Caki2 (cell line): Measurements from ENCODE around the gene CD99L2. TPM values are rescaled to one million over a fixed set of nuclear protein-coding genes. Genes with fewer than 3 reads are reported as not detected.

Source experiments
- DNase-seq: peaks from one replicate; pipeline ENCODE4 v3.0.0-alpha.2; 2015; ENCODE audit warnings: low read depth
- in situ Hi-C: cut with HindIII; loops from 2 replicates; pipeline ENCODE4 v1.10.0; 2016; ENCODE audit warnings: low sequenced_read_pairs, low pct_unique_long_range_greater_than_20kb, mixed read lengths
- total RNA-seq: library from RNA; depleted of rRNA; stranded (reverse); fragments of >200 nt; shearing (Covaris generic); gene quantifications from 2 replicates; pipeline ENCODE4 v1.2.3, GENCODE V29; 2014; ENCODE audit warnings: low replicate concordance; rRNA removed

The CD99L2 gene
- total RNA-seq, 1 experiment from 2014 or later: 34.7 TPM

DNA sequence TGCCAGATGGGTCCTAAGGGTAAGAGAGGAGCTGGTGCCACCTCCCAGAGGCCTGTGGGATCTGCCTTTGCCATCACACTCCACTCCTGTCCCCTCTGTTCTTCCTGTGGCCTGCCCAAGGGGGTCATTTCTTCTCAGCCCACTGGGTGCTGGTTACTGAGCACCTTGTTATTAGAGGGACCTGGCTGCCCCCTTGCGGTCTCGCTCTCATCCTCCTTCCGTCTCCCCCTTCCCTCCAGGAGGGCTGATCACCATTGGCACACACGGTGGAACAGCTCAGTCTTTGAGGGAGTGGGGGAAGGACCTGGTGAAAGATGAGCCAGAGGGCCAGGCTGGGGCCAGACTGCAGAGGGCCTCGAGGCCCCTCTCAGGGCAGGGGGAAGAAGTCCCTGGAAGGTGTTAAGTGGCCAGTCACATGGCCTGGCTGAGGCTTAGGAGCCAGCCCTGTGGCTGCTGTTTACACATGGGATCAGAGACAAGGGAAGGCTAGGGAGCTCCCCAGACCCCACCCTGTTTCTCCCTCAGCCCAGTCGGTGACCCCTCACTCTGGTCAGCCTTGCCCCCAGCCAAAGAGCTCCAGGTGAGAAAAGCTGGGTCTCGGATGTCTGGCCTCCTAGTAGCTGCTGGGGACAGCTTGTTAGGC, 137.2 kb downstream of the CD99L2 start:
- DNase-seq: no peak
- in situ Hi-C loops: no loop called here

- in situ Hi-C loops: no loop called here
- DNase-seq: no peak
Observed at GRCh38 chrX:150759568-150760416, 138.7 kb downstream of the CD99L2 start.

DNA sequence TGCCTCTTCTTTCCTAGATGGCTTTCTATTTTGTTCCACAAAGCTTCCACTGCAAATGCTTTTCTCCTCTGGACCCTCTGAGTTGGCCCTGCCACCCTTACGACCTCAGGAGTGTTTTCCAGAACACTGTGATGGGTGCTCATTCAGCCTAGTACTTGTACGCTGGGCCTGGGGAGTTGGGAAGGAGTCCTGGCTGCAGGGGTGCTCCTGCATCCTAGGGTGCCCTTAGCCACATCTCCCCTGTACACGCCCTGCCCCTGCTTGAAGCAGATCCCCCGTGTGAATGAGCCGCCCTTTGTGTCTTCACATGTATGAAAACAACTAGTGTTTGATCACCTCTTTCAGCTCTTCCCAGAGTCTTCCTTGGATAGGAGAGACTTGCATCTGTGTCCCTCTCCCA, 141.1 kb downstream of the CD99L2 start:
- in situ Hi-C loops: no loop called here
- no peak for DNase-seq

DNA sequence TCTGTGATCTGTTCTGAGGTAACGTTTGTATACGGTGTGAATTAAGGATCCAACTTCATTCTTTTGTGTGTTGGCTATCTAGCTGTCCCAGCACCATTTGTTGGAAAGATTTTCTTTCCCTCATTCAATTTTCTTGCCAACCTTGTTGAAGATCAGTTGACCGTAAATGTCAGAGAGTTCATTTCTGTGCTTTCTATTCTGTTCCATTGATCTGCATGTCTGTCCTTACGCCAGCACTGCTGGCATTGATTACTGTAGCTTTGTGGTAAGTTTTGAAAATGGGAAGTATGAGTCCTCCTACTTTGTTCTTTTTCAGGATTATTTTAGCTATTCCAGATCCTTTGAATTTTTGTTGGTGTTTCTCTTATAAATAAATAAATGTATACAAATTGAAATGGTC, 144.5 kb downstream of the CD99L2 start:
- no peak for DNase-seq
- in situ Hi-C loops: no loop called here

DNA sequence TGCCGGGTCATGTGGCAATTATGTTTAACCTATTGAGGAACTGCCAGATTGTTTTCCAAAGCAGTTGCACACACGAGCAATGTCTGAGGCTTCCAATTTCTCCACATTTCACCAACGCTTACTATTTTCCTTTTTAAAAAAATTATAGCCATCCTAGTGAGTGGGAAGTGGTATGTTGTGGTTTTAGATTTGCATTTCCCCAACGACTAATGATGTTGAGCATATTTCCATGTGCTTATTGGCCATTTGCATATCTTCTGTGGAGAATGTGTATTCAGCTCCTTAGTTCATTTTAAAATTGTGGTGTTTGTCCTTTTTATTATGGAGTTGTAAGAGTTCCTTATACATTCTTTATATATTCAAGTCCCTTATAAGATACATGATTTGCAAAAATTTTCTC, 145.1 kb downstream of the CD99L2 start:
- in situ Hi-C loops: no loop called here
- no peak for DNase-seq

DNA sequence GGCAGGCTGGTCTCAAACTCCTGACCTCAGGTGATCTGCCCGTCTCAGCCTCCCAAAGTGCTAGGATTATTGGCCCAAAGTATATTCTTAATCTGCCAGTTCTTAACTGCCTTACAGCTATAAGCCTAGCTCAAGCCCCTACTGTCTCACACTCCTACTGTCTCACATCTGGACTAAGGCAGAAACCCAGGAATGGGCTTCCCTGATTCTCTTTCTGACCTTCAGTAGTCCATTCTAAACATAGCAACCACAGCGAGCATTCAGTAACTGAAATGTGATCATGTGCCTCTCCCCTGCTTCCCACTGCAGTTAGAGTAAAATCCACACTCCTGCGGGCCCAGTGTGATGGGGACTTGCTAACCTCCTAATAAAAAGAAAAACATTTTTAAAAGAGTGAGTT, 146.3 kb downstream of the CD99L2 start:
- DNase-seq: no peak
- in situ Hi-C loops: no loop called here

- DNase-seq: no peak
- in situ Hi-C loops: no loop called here
Observed at GRCh38 chrX:150736475-150736874, 162.0 kb downstream of the CD99L2 start.

DNA sequence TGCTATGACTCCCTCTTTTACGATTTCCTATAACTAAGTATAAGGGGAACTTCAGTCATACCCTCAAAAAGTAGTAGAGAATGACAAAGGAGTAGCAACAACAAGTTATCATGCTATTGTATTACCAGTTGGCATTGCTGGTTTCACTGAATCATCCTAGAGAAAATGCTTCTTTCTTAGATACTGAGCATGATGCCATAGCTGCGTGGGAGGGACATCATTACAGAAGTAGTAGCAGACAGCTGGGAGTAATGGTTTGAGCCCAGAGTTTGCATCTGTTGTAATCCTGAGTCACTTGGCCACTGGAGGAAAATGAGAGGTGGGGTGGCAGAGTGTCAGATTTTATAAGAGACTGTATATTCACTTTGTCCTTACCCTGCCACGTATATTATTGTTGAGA, 166.7 kb downstream of the CD99L2 start:
- in situ Hi-C loops: no loop called here
- DNase-seq: no peak

DNA sequence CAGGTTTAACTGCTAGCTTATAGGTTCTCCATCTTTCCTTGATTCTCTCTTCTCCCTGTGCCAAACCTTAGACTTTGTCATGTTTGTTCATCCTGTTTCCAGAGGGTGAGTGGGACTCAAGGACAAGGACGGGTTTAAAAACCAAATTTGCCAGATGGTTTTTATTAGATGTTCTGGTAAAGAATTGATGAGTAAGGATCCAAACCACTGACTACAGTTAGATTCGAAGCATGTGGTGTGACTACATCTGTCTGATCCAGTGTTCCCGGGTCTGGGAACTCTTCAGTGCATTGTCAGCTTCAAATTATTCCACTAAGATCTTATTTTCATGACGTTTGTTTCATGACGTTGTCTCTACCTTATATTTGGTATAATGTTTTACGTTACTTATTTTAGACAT, 167.7 kb downstream of the CD99L2 start:
- in situ Hi-C loops: no loop called here
- no peak for DNase-seq

DNA sequence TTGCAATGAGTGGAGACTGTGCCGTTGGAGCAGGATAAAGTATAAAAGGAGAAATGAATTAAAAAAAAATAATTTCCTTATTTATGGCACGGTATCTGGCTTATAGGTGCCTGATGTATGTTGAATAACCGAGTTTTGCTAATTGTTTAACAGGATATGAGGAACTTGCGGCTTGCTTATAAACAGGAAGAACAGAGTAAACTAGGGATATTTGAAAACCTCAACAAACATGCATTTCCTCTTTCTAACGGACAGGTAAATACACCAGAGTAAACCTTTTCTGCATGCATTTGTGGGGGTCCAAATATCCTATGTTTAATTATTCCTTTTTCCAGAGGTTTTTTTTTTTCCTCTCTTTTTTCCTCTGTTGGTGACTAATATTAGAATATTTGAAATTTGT, 168.5 kb downstream of the CD99L2 start:
- in situ Hi-C loops: no loop called here
- DNase-seq: no peak

DNA sequence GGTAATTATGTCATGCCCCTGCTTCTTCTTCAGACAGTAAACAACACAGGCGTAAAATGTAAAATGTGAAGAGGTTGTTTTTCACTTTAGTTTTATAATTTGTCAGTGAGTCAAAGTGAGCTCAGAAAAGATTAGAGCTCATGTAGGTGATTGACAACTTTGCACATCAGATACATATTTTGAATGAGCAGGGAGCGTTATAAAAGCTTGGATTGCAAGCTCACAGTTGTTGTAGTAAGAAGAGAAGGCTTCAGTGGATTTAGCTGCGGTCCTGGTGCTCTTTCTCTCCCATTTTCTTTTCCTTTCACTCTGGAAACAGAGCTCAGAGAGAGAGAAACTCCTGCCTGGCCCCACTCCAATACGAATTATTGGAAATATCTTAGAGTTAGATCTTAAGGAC, 178.8 kb downstream of the CD99L2 start:
- DNase-seq: no peak
- in situ Hi-C loops: no loop called here

Other genes starting within 250 kb of the CD99L2 start
- gene MTMR1, start 205.3 kb downstream of the CD99L2 start, total RNA-seq: 4.2 and 4.6 TPM in 2 replicates
- 13.6 and 14.2 TPM in 2 replicates for gene HMGB3, start 84.7 kb upstream of the CD99L2 start, total RNA-seq